ENCODE results near the gene CPPED1. TPM values are rescaled to one million over a fixed set of nuclear protein-coding genes. Genes with fewer than 3 reads are reported as not detected.

CPPED1 gene
- 20.6 and 23.8 TPM in 2 replicates for total RNA-seq

GRCh38 chr16:12803203-12804093 is at the start of gene CPPED1:
Gene CPPED1 (minus strand): TSS chr16:12803887. CDS start chr16:12803776, 111 bp downstream.

Small RNA genes lying within 50 kb of the gene (small RNA-seq; reads per million reads assigned to genes)
- gene MIR4718 (not detected), gene RF00443 (not detected)

Other genes with a start within 250 kb of the CPPED1 start
- gene SHISA9, start 97.7 kb upstream of the CPPED1 start, total RNA-seq: under 0.01 and 1.8 TPM in 2 replicates